Suprapubic skin (tissue), 4 donors: ENCODE measurements around the gene TFCP2L1.

ENCODE experiments used
- CTCF ChIP-seq, 2 donors: fragments of 200-600 bp in 1 of 2; fragments of 450-650 bp in 1 of 2; sonication (generic) in 1 of 2; IDR thresholded peaks; one replicate each; pipeline ENCODE4 v1.5.1; 2016 to 2019; ENCODE audit warnings: antibody characterized with exemption in 2 of 2, mild to moderate bottlenecking in 1 of 2, moderate library complexity in 1 of 2
- POLR2A ChIP-seq, 2 donors: fragments of 450-650 bp; IDR thresholded peaks; one replicate each; pipeline ENCODE4 v1.6.1; 2017; ENCODE audit warnings: antibody characterized with exemption in 2 of 2, mild to moderate bottlenecking in 2 of 2, moderate library complexity in 2 of 2
- POLR2AphosphoS5 ChIP-seq, 3 donors: sonication (generic); formaldehyde crosslinking; IDR thresholded peaks; one replicate each; pipeline ENCODE4 v1.6.1; 2017; ENCODE audit warnings: antibody characterized with exemption in 3 of 3

- TF ChIP-seq CTCF (IDR thresholded peaks at IDR 0.05): no peak
- no peak for TF ChIP-seq POLR2A (IDR thresholded peaks at IDR 0.05)
- no peak for TF ChIP-seq POLR2AphosphoS5 (IDR thresholded peaks at IDR 0.05)
Observed at GRCh38 chr2:121243821-121244460, 41.1 kb downstream of the TFCP2L1 start.
